Gastroesophageal sphincter (tissue), 4 donors: Measurements from ENCODE around the gene CTSW. TPM values are rescaled to one million over a fixed set of nuclear protein-coding genes. Genes with fewer than 3 reads are reported as not detected.

Experiments
- ATAC-seq: fragments of 150-250 bp; one replicate; pipeline ENCODE4 v1.9.1; 2016; ENCODE audit warnings: mild to moderate bottlenecking, moderate library complexity
- H3K27ac ChIP-seq, 4 donors: fragments of 200-600 bp; sonication (generic) in 3 of 4; 1 replicate in 3 of 4; 2 replicates in 1 of 4; pipeline ENCODE4 v1.5.1; 2016 to 2019
- H3K27me3 ChIP-seq: fragments of 200-600 bp; sonication (generic); one replicate; pipeline ENCODE4 v1.5.1; 2019
- H3K36me3 ChIP-seq, 2 donors: fragments of 200-600 bp; sonication (generic); one replicate each; pipeline ENCODE4 v1.5.1; 2019; ENCODE audit warnings: control low read depth in 1 of 2
- H3K4me1 ChIP-seq, 3 donors: fragments of 200-600 bp; sonication (generic); 1 replicate in 2 of 3; 2 replicates in 1 of 3; pipeline ENCODE4 v1.5.1; 2016 to 2019; ENCODE audit warnings: control low read depth in 2 of 3
- H3K4me3 ChIP-seq, 2 donors: fragments of 200-600 bp; sonication (generic); one replicate each; pipeline ENCODE4 v1.5.1; 2019; ENCODE audit warnings: mild to moderate bottlenecking in 1 of 2, moderate library complexity in 1 of 2
- H3K9me3 ChIP-seq, 3 donors: fragments of 200-600 bp; sonication (generic); one replicate each; pipeline ENCODE4 v1.5.1; 2017 to 2019; ENCODE audit warnings: control low read depth in 2 of 3
- EP300 ChIP-seq: sonication (generic); formaldehyde crosslinking; IDR thresholded peaks from one replicate; pipeline ENCODE4 v1.6.1; 2017; ENCODE audit warnings: antibody characterized with exemption, mild to moderate bottlenecking
- POLR2A ChIP-seq, 2 donors: fragments of 450-650 bp; IDR thresholded peaks; one replicate each; pipeline ENCODE4 v1.6.1; 2017; ENCODE audit warnings: antibody characterized with exemption in 2 of 2, mild to moderate bottlenecking in 2 of 2, moderate library complexity in 1 of 2
- POLR2AphosphoS5 ChIP-seq: sonication (generic); formaldehyde crosslinking; IDR thresholded peaks from one replicate; pipeline ENCODE4 v1.6.1; 2017; ENCODE audit warnings: antibody characterized with exemption
- WGBS, 2 donors: methylation state at CpG; one replicate each; pipeline ENCODE4 v1.1.5; 2018; ENCODE audit warnings: low coverage in 1 of 2; 5-methylcytosine and 5-hydroxymethylcytosine counted together
- total RNA-seq, 4 donors: library from RNA; depleted of rRNA; stranded (reverse); fragments of >200 nt; gene quantifications; one replicate each; pipeline ENCODE4 v1.1.0, GENCODE V29; 2016
- TF ChIP-seq, protein P1 (sequence below), 4 experiments: fragments of 200-600 bp in 2 of 4; fragments of 450-650 bp in 2 of 4; sonication (generic) in 1 of 4; IDR thresholded peaks; one replicate each; pipeline ENCODE4 v1.5.1; 2017 to 2019; ENCODE audit warnings: antibody characterized with exemption in 4 of 4, mild to moderate bottlenecking in 2 of 4, moderate library complexity in 2 of 4

The CTSW gene
- total RNA-seq, 4 donors from 2014 or later: 0.52 to 3.6 (median 0.94) TPM; not detected in 1

DNA sequence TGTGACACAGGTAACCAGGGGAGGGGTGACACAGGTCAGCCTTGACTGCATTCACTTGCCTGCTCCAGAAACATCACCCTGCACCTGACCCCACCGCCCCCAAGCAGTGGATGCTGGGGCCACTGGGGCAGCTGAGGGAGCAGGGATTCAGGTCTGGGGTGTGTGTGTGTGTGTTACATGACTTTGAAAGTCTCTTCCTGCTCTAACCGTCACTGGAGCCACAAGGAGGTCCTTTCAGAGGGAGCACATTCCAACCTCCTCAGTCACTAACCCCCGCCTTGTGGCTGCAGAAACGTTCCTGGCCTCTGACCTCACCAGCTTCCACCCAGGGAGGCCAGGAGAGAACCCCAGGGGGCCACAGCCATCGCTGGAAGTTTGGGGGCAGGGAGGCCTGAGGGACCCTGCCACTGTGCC lies 23.4 kb downstream of the CTSW start:
- TF ChIP-seq, protein P1, sequence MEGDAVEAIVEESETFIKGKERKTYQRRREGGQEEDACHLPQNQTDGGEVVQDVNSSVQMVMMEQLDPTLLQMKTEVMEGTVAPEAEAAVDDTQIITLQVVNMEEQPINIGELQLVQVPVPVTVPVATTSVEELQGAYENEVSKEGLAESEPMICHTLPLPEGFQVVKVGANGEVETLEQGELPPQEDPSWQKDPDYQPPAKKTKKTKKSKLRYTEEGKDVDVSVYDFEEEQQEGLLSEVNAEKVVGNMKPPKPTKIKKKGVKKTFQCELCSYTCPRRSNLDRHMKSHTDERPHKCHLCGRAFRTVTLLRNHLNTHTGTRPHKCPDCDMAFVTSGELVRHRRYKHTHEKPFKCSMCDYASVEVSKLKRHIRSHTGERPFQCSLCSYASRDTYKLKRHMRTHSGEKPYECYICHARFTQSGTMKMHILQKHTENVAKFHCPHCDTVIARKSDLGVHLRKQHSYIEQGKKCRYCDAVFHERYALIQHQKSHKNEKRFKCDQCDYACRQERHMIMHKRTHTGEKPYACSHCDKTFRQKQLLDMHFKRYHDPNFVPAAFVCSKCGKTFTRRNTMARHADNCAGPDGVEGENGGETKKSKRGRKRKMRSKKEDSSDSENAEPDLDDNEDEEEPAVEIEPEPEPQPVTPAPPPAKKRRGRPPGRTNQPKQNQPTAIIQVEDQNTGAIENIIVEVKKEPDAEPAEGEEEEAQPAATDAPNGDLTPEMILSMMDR (IDR thresholded peaks at IDR 0.05): no peak
- TF ChIP-seq POLR2A (IDR thresholded peaks at IDR 0.05) (no peak), EP300 (no peak), POLR2AphosphoS5 (no peak)
- Histone ChIP-seq H3K4me3 (no peak overlapping the region), H3K27me3 (peaks cover 13% of the 10 kb centered on the region), H3K36me3 (no peaks in the 10 kb centered on the region), H3K27ac (no peak overlapping the region), H3K4me1 (peaks cover 0 to 21% (median 7%) of the 10 kb centered on the region in 3 donors), H3K9me3 (no peaks in the 10 kb centered on the region)
- 50% methylated on average over 2 of the region's 5 CpGs; no CpG with 5 or more reads in 1 of the 2 donors for WGBS, 2 donors
- no peak for ATAC-seq

DNA sequence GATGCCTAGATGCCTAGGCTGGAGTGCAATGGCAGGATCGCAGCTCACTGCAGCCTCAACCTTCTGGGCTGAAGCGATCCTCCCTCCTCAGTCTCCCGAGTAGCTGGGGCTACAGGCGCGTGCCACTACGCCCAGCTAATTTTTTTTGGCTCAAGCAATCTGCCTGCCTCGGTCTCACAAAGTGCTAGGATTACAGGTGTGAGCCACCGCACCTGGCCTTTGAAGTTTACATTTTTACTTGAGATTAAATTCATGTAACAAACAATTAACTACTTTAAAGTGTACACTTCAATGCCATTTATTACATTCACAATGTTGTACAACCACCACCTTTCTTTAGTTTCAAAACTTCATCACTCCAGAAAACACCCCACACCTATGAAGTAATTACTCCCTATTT lies 24.1 kb downstream of the CTSW start:
- ATAC-seq: no peak
- Histone ChIP-seq H3K4me1 (peaks cover 0 to 21% (median 7%) of the 10 kb centered on the region in 3 donors), H3K36me3 (no peaks in the 10 kb centered on the region), H3K4me3 (no peak overlapping the region), H3K27ac (no peak overlapping the region), H3K27me3 (peaks cover 13% of the 10 kb centered on the region), H3K9me3 (no peaks in the 10 kb centered on the region)
- TF ChIP-seq POLR2A (IDR thresholded peaks at IDR 0.05) (no peak), POLR2AphosphoS5 (no peak), EP300 (no peak)
- TF ChIP-seq, protein P1 (IDR thresholded peaks at IDR 0.05): no peak
- 72 to 73% methylated on average over 2 to 8 of the region's 8 CpGs for WGBS, 2 donors

DNA sequence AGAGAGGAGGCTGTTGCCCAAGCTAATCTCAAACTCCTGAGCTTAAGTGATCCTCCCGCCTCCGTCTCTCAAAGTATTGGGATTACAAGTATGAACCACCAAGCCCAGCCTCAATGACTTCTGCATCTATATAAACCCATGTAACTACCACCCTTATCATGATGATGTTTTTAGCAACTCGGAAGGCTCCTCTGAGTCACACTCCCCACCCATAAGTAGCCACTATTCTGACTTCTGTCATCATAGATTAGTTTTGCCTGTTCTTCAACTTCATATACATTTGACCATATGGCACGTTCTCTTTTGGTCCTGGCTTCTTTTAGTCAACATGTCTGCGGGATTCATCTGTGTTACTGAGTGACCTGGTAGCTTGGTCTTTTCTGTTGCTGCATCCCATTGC lies 27.0 kb downstream of the CTSW start:
- no peak for ATAC-seq
- Histone ChIP-seq H3K36me3 (no peaks in the 10 kb centered on the region), H3K4me3 (no peak overlapping the region), H3K4me1 (peaks cover 0 to 6% (median 5%) of the 10 kb centered on the region in 3 donors), H3K27ac (no peak overlapping the region), H3K27me3 (no peaks in the 10 kb centered on the region), H3K9me3 (no peaks in the 10 kb centered on the region)
- TF ChIP-seq, protein P1 (IDR thresholded peaks at IDR 0.05): no peak
- TF ChIP-seq POLR2A (IDR thresholded peaks at IDR 0.05) (no peak), POLR2AphosphoS5 (no peak), EP300 (no peak)
- WGBS, 2 donors: 82 to 90% methylated on average over 5 of the region's 5 CpGs

DNA sequence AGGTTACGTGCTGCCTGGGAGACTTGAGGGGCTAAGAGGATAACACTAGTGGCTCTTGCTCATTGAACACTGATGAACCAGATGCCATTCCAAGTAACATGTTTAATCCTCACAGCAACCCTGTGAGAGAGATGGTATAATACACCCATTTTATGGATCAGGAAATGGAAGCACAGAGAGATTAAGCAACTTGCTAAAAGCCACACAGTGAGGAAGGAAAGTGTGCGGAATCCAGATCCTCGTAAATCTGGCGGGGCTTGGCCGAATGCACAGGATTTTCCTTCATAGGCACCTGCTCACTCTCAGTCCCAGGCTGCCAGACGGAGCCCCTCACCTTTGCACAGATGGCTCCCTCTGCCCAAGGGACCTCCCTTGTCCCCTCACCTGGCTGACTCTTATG lies 28.2 kb downstream of the CTSW start:
- no peak for ATAC-seq
- Histone ChIP-seq H3K27me3 (no peaks in the 10 kb centered on the region), H3K36me3 (no peaks in the 10 kb centered on the region), H3K4me1 (peaks cover 0 to 18% (median 11%) of the 10 kb centered on the region in 3 donors), H3K4me3 (no peak overlapping the region), H3K27ac (no peak overlapping the region), H3K9me3 (no peaks in the 10 kb centered on the region)
- WGBS, 2 donors: 73 to 89% methylated on average over 4 to 5 of the region's 6 CpGs
- no peak for TF ChIP-seq EP300
- no peak for TF ChIP-seq POLR2AphosphoS5
- TF ChIP-seq, protein P1 (IDR thresholded peaks at IDR 0.05): no peak
- TF ChIP-seq POLR2A (IDR thresholded peaks at IDR 0.05): no peak
